ENCODE results near the gene CFB. TPM values are rescaled to one million over a fixed set of nuclear protein-coding genes. Genes with fewer than 3 reads are reported as not detected.
A peak's percentile ranks its signal among the peaks of the same experiment; 100 is the strongest.

Gene CFB
- total RNA-seq, 1 donor from 2014 or later: not detected

DNA sequence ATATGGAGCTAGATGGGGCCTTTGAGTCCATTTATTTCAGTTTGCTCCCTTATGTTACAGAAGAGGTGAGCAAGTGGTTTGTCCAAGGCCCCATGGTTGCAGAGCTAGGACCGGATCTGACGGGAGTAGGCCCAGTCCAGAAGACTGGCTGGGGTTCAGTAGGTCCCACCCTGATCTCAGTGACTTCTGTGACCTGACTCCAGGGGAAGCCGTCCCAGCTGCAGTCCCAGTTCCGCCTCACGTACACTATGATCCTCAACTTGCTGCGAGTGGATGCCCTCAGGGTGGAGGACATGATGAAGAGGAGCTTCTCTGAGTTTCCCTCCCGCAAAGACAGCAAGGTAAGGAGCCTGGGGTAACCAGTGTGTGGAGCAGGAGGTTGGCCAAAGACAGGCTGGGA lies 20.6 kb downstream of the CFB start:
- no peak overlapping the region for H3K9ac ChIP-seq
- H3K4me2 ChIP-seq: no peak overlapping the region
- peaks cover 5% of the 10 kb centered on the region for H3K27me3 Mint-ChIP-seq (ENCODE audit: insufficient read depth, low read depth)
- H3K9me3 ChIP-seq (ENCODE audit: low read depth): no peaks in the 10 kb centered on the region
- TF ChIP-seq EZH2phosphoT487 (IDR thresholded peaks at IDR 0.05): no peak
- no peak for TF ChIP-seq EZH2 (IDR thresholded peaks at IDR 0.05)
- no peak for DNase-seq (ENCODE audit: low spot score)
- H3K27ac ChIP-seq: no peak overlapping the region
- peaks cover 41% of the 10 kb centered on the region for H3K36me3 Mint-ChIP-seq
- H3K79me2 ChIP-seq (ENCODE audit: low read depth): peaks cover 8% of the 10 kb centered on the region
- no peaks in the 10 kb centered on the region for H4K20me1 ChIP-seq (ENCODE audit: low read depth)
- H3K27ac Mint-ChIP-seq: no peak overlapping the region
- peaks cover 7% of the 10 kb centered on the region for H3K4me1 Mint-ChIP-seq
- H3K4me3 ChIP-seq: no peak overlapping the region
- peaks cover 6% of the 10 kb centered on the region for H3K4me1 ChIP-seq
- no peaks in the 10 kb centered on the region for H3K9me3 Mint-ChIP-seq
- H3K27me3 ChIP-seq: no peaks in the 10 kb centered on the region
- H3F3A ChIP-seq (ENCODE audit: low read depth): peaks cover 12% of the 10 kb centered on the region
- no peak overlapping the region for H3K4me3 Mint-ChIP-seq
- H2AFZ ChIP-seq (replicated peaks): no peak overlapping the region
- no peaks in the 10 kb centered on the region for H3K36me3 ChIP-seq

DNA sequence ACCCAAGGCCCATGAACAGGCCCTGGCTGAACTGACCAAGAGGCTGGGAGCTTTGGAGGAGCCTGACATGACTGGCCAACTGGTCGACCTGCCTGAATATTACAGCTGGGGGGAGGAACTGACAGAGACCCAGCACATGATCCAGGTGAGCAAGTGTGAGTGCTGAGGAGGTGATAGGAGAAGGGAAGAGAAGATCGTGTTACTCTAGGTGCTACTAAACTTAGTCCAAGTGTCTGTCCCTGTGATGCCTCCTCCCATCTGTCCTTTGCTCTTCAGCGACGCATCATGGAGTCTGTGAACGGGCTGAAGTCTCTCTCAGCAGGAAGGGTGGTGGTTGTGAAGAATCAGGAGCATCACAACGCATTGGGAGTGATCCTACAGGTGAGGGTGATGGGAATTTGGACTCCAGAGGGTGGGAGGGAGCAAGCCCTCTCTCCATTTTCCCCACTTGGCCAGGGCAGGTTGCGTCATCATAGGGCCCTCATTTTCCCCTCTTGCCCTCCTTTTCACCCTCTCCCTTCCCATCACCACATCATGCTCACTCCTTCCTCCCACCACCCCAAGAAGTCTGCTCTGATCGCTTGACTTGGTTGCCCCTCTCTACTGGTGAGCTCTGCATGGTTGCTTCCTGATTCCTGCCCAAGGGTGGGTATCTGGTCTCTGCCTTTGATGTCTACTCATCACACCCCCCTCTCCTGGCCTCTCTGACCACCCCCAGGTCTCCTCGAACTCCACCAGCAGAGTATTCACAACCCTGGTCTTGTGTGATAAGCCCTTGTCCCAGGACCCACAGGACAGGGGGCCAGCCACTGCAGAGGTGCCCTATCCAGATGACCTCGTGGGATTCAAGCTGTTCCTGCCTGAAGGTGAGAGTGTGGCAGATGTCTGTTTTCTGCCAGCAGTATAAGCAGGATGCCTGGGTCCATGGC lies 21.4 kb downstream of the CFB start:
- Histone ChIP-seq H3K9ac (no peak overlapping the region), H3K4me1 (peaks cover 7% of the 10 kb centered on the region), H3K36me3 (no peaks in the 10 kb centered on the region), H4K20me1 (ENCODE audit: low read depth) (no peaks in the 10 kb centered on the region), H3K4me2 (no peak overlapping the region), H2AFZ (replicated peaks) (no peak overlapping the region), H3K9me3 (ENCODE audit: low read depth) (no peaks in the 10 kb centered on the region), H3K79me2 (ENCODE audit: low read depth) (peaks cover 10% of the 10 kb centered on the region), H3K27ac (no peak overlapping the region), H3K4me3 (no peak overlapping the region), H3F3A (ENCODE audit: low read depth) (peaks cover 17% of the 10 kb centered on the region), H3K27me3 (no peaks in the 10 kb centered on the region)
- no peak for TF ChIP-seq EZH2phosphoT487 (IDR thresholded peaks at IDR 0.05)
- TF ChIP-seq, protein P1, sequence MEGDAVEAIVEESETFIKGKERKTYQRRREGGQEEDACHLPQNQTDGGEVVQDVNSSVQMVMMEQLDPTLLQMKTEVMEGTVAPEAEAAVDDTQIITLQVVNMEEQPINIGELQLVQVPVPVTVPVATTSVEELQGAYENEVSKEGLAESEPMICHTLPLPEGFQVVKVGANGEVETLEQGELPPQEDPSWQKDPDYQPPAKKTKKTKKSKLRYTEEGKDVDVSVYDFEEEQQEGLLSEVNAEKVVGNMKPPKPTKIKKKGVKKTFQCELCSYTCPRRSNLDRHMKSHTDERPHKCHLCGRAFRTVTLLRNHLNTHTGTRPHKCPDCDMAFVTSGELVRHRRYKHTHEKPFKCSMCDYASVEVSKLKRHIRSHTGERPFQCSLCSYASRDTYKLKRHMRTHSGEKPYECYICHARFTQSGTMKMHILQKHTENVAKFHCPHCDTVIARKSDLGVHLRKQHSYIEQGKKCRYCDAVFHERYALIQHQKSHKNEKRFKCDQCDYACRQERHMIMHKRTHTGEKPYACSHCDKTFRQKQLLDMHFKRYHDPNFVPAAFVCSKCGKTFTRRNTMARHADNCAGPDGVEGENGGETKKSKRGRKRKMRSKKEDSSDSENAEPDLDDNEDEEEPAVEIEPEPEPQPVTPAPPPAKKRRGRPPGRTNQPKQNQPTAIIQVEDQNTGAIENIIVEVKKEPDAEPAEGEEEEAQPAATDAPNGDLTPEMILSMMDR (IDR thresholded peaks at IDR 0.05): no peak
- TF ChIP-seq EZH2 (IDR thresholded peaks at IDR 0.05): no peak
- Mint-ChIP-seq H3K36me3 (peaks cover 36% of the 10 kb centered on the region), H3K4me1 (peaks cover 10% of the 10 kb centered on the region), H3K27ac (no peak overlapping the region), H3K27me3 (ENCODE audit: insufficient read depth, low read depth) (peaks cover 7% of the 10 kb centered on the region), H3K4me3 (peak overlapping the region; percentile 55), H3K9me3 (no peaks in the 10 kb centered on the region)
- no peak for DNase-seq (ENCODE audit: low spot score)

GRCh38 chr6:31967926-31968320 lies 22.0 kb downstream of the CFB start:
- Histone ChIP-seq H3K9me3 (ENCODE audit: low read depth) (no peaks in the 10 kb centered on the region), H3F3A (ENCODE audit: low read depth) (peaks cover 23% of the 10 kb centered on the region), H3K4me2 (no peak overlapping the region), H3K79me2 (ENCODE audit: low read depth) (peaks cover 13% of the 10 kb centered on the region), H2AFZ (replicated peaks) (no peak overlapping the region), H3K27ac (no peak overlapping the region), H3K27me3 (no peaks in the 10 kb centered on the region), H3K4me1 (peaks cover 7% of the 10 kb centered on the region), H4K20me1 (ENCODE audit: low read depth) (no peaks in the 10 kb centered on the region), H3K36me3 (no peaks in the 10 kb centered on the region), H3K4me3 (no peak overlapping the region), H3K9ac (no peak overlapping the region)
- Mint-ChIP-seq H3K9me3 (no peaks in the 10 kb centered on the region), H3K36me3 (peaks cover 31% of the 10 kb centered on the region), H3K27me3 (ENCODE audit: insufficient read depth, low read depth) (peaks cover 7% of the 10 kb centered on the region), H3K27ac (no peak overlapping the region), H3K4me3 (no peak overlapping the region), H3K4me1 (peaks cover 14% of the 10 kb centered on the region)
- TF ChIP-seq EZH2phosphoT487 (IDR thresholded peaks at IDR 0.05): no peak
- TF ChIP-seq, protein P1 (IDR thresholded peaks at IDR 0.05): no peak
- no peak for TF ChIP-seq EZH2 (IDR thresholded peaks at IDR 0.05)
- no peak for DNase-seq (ENCODE audit: low spot score)

GRCh38 chr6:31968326-31968725 lies 22.4 kb downstream of the CFB start:
- Histone ChIP-seq H4K20me1 (ENCODE audit: low read depth) (no peaks in the 10 kb centered on the region), H3K9me3 (ENCODE audit: low read depth) (no peaks in the 10 kb centered on the region), H3K4me1 (peaks cover 7% of the 10 kb centered on the region), H3K4me2 (no peak overlapping the region), H3K27ac (no peak overlapping the region), H3K79me2 (ENCODE audit: low read depth) (peaks cover 17% of the 10 kb centered on the region), H3K4me3 (no peak overlapping the region), H3F3A (ENCODE audit: low read depth) (peaks cover 24% of the 10 kb centered on the region), H2AFZ (replicated peaks) (no peak overlapping the region), H3K27me3 (no peaks in the 10 kb centered on the region), H3K9ac (no peak overlapping the region), H3K36me3 (no peaks in the 10 kb centered on the region)
- Mint-ChIP-seq H3K9me3 (no peaks in the 10 kb centered on the region), H3K27me3 (ENCODE audit: insufficient read depth, low read depth) (peaks cover 10% of the 10 kb centered on the region), H3K27ac (no peak overlapping the region), H3K4me1 (peaks cover 18% of the 10 kb centered on the region), H3K36me3 (peaks cover 29% of the 10 kb centered on the region), H3K4me3 (no peak overlapping the region)
- no peak for TF ChIP-seq EZH2 (IDR thresholded peaks at IDR 0.05)
- no peak for TF ChIP-seq EZH2phosphoT487 (IDR thresholded peaks at IDR 0.05)
- TF ChIP-seq, protein P1 (IDR thresholded peaks at IDR 0.05): no peak
- no peak for DNase-seq (ENCODE audit: low spot score)
